Measurements from ENCODE around the gene MED12L.

GRCh38 chr3:151192545-151192944 is 107.1 kb downstream of the MED12L start:
- TF ChIP-seq, protein P1, sequence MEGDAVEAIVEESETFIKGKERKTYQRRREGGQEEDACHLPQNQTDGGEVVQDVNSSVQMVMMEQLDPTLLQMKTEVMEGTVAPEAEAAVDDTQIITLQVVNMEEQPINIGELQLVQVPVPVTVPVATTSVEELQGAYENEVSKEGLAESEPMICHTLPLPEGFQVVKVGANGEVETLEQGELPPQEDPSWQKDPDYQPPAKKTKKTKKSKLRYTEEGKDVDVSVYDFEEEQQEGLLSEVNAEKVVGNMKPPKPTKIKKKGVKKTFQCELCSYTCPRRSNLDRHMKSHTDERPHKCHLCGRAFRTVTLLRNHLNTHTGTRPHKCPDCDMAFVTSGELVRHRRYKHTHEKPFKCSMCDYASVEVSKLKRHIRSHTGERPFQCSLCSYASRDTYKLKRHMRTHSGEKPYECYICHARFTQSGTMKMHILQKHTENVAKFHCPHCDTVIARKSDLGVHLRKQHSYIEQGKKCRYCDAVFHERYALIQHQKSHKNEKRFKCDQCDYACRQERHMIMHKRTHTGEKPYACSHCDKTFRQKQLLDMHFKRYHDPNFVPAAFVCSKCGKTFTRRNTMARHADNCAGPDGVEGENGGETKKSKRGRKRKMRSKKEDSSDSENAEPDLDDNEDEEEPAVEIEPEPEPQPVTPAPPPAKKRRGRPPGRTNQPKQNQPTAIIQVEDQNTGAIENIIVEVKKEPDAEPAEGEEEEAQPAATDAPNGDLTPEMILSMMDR (IDR thresholded peaks at IDR 0.05): no peak
- TF ChIP-seq POLR2A (IDR thresholded peaks at IDR 0.05): no peak

Measured in thyroid gland (tissue), 4 donors.